Activated T-helper 2 cell treated with anti-CD3 and anti-CD28 coated beads, Interferon-gamma antibody, Interleukin-2, Interleukin-4, amounts not matched to agents 10 μg/mL and 5 μg/mL and 100 μg/mL, durations not matched to agents 14 hours and 24 hours and 36 hours (primary cell): ENCODE data around the gene CLCA1. TPM values are rescaled to one million over a fixed set of nuclear protein-coding genes. Genes with fewer than 3 reads are reported as not detected.

ENCODE experiments used
- DNase-seq: peaks from one replicate; pipeline ENCODE4 v3.0.0; 2021; ENCODE audit warnings: low spot score
- H3K27ac Mint-ChIP-seq: one replicate; pipeline ENCODE4 v1.8.0; 2021; ENCODE audit warnings: mixed read lengths
- H3K27me3 Mint-ChIP-seq: one replicate; pipeline ENCODE4 v1.8.0; 2021; ENCODE audit warnings: low read depth, mixed read lengths
- H3K36me3 Mint-ChIP-seq: one replicate; pipeline ENCODE4 v1.8.0; 2021; ENCODE audit warnings: low read depth, mixed read lengths
- H3K4me1 Mint-ChIP-seq: one replicate; pipeline ENCODE4 v1.8.0; 2021; ENCODE audit warnings: low read depth, mixed read lengths
- H3K4me3 Mint-ChIP-seq: one replicate; pipeline ENCODE4 v1.8.0; 2021; ENCODE audit warnings: low read depth, mild to moderate bottlenecking, moderate library complexity, mixed read lengths
- H3K9me3 Mint-ChIP-seq: one replicate; pipeline ENCODE4 v1.8.0; 2021; ENCODE audit warnings: mixed read lengths
- intact Hi-C: fragments of 100-400 bp; cut with micrococcal nuclease; formaldehyde crosslinking; loops from one replicate; pipeline ENCODE4 v1.15.1; 2023
- total RNA-seq: library from RNA; stranded (reverse); gene quantifications from 2 replicates; pipeline ENCODE4 v1.2.3, GENCODE V29; 2022

Gene CLCA1
- total RNA-seq, 1 donor from 2014 or later, result not detected

DNA sequence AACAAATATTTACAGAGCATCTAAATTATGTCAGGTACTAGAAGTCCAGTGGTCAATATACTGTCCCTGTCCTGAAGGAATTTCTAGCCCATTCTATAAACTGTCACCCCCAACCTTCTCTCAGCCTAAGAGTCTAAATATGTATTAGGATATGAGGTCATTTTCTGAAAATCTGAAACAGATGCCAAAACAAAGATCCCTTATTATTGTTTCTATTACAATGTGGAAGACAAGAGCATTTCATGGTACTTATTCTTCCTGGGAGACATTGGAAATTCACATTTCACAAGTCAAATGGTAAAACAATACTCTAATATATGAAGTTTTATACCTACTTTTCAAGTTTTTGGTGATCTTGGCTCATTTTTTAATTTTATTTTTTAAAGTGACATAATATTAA is 2.6 kb downstream of the CLCA1 start:
- Mint-ChIP-seq H3K9me3 (no peaks in the 10 kb centered on the region), H3K27me3 (peaks cover 9% of the 10 kb centered on the region), H3K4me3 (no peak overlapping the region), H3K27ac (no peak overlapping the region), H3K4me1 (no peaks in the 10 kb centered on the region), H3K36me3 (no peaks in the 10 kb centered on the region)
- intact Hi-C loops, result no loop called here
- DNase-seq, result no peak

GRCh38 chr1:86472152-86472551 is 3.4 kb downstream of the CLCA1 start:
- no peaks in the 10 kb centered on the region for H3K9me3 Mint-ChIP-seq
- H3K4me1 Mint-ChIP-seq, result no peaks in the 10 kb centered on the region
- H3K27me3 Mint-ChIP-seq, result peaks cover 9% of the 10 kb centered on the region
- intact Hi-C loops, result no loop called here
- no peaks in the 10 kb centered on the region for H3K36me3 Mint-ChIP-seq
- no peak overlapping the region for H3K4me3 Mint-ChIP-seq
- no peak for DNase-seq
- H3K27ac Mint-ChIP-seq, result no peak overlapping the region

GRCh38 chr1:86472767-86473166 is 4.0 kb downstream of the CLCA1 start:
- Mint-ChIP-seq H3K4me1 (no peaks in the 10 kb centered on the region), H3K9me3 (no peaks in the 10 kb centered on the region), H3K4me3 (no peak overlapping the region), H3K36me3 (no peaks in the 10 kb centered on the region), H3K27me3 (peaks cover 9% of the 10 kb centered on the region), H3K27ac (no peak overlapping the region)
- intact Hi-C loops, result no loop called here
- no peak for DNase-seq

GRCh38 chr1:86477256-86477655 is 8.5 kb downstream of the CLCA1 start:
- H3K9me3 Mint-ChIP-seq, result no peaks in the 10 kb centered on the region
- no peaks in the 10 kb centered on the region for H3K4me1 Mint-ChIP-seq
- H3K27me3 Mint-ChIP-seq, result peaks cover 7% of the 10 kb centered on the region
- no peak overlapping the region for H3K27ac Mint-ChIP-seq
- intact Hi-C loops, result no loop called here
- H3K36me3 Mint-ChIP-seq, result no peaks in the 10 kb centered on the region
- no peak overlapping the region for H3K4me3 Mint-ChIP-seq
- no peak for DNase-seq

- H3K36me3 Mint-ChIP-seq, result no peaks in the 10 kb centered on the region
- H3K4me3 Mint-ChIP-seq, result no peak overlapping the region
- no peak for DNase-seq
- no peak overlapping the region for H3K27ac Mint-ChIP-seq
- intact Hi-C loops, result no loop called here
- H3K27me3 Mint-ChIP-seq, result peaks cover 9% of the 10 kb centered on the region
- no peaks in the 10 kb centered on the region for H3K9me3 Mint-ChIP-seq
- no peaks in the 10 kb centered on the region for H3K4me1 Mint-ChIP-seq
These were observed 9.0 kb downstream of the CLCA1 start for GRCh38 chr1:86477682-86478081.

- Mint-ChIP-seq H3K4me1 (no peaks in the 10 kb centered on the region), H3K27me3 (peaks cover 9% of the 10 kb centered on the region), H3K4me3 (no peak overlapping the region), H3K27ac (no peak overlapping the region), H3K9me3 (no peaks in the 10 kb centered on the region), H3K36me3 (no peaks in the 10 kb centered on the region)
- no peak for DNase-seq
- intact Hi-C loops, result no loop called here
These were observed 9.9 kb downstream of the CLCA1 start for GRCh38 chr1:86478416-86479156.

GRCh38 chr1:86481966-86482365 is 13.2 kb downstream of the CLCA1 start:
- intact Hi-C loops, result no loop called here
- DNase-seq, result no peak
- Mint-ChIP-seq H3K4me3 (no peak overlapping the region), H3K36me3 (no peaks in the 10 kb centered on the region), H3K9me3 (no peaks in the 10 kb centered on the region), H3K4me1 (no peaks in the 10 kb centered on the region), H3K27ac (no peak overlapping the region), H3K27me3 (peaks cover 8% of the 10 kb centered on the region)

DNA sequence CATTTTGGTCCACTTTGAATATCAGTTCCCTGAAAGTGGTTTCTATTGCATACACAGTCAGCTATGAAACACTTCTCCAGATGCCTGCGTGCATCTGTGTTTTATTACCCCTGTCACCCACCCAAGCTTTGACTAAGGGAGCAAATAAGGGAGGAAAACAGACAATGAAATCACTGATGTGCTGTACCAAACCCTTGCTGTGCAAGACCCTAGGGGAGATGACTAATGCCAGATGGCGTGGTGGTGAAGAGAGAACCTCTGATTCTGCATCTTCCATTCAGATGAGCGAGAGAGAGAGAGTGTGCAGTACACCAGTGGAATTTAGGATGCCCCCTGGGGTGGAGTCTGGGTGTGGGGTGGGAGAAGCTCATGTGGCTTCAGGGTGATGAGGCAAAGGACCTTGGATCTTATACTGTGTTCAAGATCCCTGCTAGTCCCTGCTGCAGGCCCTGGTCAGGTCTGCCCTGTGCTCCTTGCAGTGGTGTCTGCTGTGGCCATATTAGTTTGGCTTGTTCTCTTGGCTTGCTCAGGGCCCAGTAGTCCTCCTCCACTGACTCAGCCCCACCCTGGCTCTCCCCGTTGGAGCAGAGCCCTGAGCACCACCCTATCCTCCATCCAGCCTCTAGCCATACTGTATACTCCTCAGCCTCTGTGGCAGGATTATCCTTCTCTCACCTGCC is 18.5 kb downstream of the CLCA1 start:
- H3K4me1 Mint-ChIP-seq, result no peaks in the 10 kb centered on the region

DNA sequence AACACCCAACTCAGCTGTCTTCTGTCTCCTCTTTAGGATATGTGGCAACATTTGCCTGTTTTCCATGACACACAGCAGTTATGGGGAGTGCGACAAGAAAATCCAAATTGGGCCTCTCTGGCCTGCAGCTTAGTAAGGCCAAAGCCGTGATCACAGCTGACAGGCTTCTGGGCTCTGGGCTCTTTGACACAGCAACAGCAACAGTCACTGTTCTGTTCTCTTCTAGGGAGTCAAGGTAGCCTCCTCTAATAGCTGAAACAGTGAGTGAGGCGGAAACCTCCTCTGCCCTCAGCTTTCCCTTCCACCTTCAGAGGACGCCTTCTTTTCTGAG is 19.0 kb downstream of the CLCA1 start:
- Mint-ChIP-seq H3K36me3 (no peaks in the 10 kb centered on the region), H3K9me3 (no peaks in the 10 kb centered on the region), H3K4me1 (no peaks in the 10 kb centered on the region), H3K4me3 (no peak overlapping the region), H3K27me3 (peaks cover 4% of the 10 kb centered on the region), H3K27ac (no peak overlapping the region)
- DNase-seq, result no peak
- intact Hi-C loops, result no loop called here

More for the DNA sequence above, 18.5 kb downstream of the CLCA1 start:
- no peak overlapping the region for H3K4me3 Mint-ChIP-seq
- no peaks in the 10 kb centered on the region for H3K9me3 Mint-ChIP-seq
- H3K36me3 Mint-ChIP-seq, result no peaks in the 10 kb centered on the region
- intact Hi-C loops, result no loop called here
- H3K27me3 Mint-ChIP-seq, result peaks cover 4% of the 10 kb centered on the region
- no peak overlapping the region for H3K27ac Mint-ChIP-seq
- DNase-seq, result no peak

DNA sequence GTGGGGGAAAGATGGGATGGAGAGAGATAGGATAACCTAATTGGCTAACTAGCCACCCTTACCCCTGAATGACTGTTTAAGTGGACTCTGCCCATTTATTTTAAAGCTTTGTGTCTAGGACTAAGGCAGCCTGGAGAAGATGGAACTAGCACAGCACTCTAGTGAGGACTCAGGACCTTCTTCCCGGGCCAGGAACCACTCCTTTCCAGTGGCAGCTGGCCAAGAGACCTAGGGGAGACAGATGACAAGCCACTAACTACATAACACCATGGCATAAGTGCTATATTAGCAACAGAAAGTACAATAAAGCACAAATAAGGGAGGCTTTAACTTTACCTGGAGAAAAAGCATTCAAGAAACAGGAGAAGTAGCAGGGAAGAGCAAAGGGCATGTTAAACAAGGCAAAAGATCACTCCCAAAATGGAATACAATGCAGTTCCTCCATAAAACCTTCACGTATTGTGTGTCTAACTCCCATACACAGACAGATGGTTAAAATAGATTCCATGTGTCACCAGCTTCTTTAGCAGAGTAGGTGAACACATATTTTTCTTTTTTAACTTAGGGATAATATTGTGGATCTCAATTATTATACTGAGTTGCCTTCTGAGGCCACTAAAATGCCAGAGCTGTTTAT is 20.6 kb downstream of the CLCA1 start:
- H3K9me3 Mint-ChIP-seq, result no peaks in the 10 kb centered on the region
- intact Hi-C loops, result no loop called here
- H3K4me3 Mint-ChIP-seq, result no peak overlapping the region
- peaks cover 5% of the 10 kb centered on the region for H3K27me3 Mint-ChIP-seq
- no peaks in the 10 kb centered on the region for H3K4me1 Mint-ChIP-seq
- H3K27ac Mint-ChIP-seq, result no peak overlapping the region
- H3K36me3 Mint-ChIP-seq, result no peaks in the 10 kb centered on the region
- DNase-seq, result no peak

GRCh38 chr1:86491171-86491950 is 22.6 kb downstream of the CLCA1 start:
- no peaks in the 10 kb centered on the region for H3K4me1 Mint-ChIP-seq
- intact Hi-C loops, result no loop called here
- no peak overlapping the region for H3K27ac Mint-ChIP-seq
- H3K9me3 Mint-ChIP-seq, result no peaks in the 10 kb centered on the region
- no peaks in the 10 kb centered on the region for H3K36me3 Mint-ChIP-seq
- H3K4me3 Mint-ChIP-seq, result no peak overlapping the region
- H3K27me3 Mint-ChIP-seq, result peaks cover 11% of the 10 kb centered on the region
- DNase-seq, result no peak

- Mint-ChIP-seq H3K9me3 (no peaks in the 10 kb centered on the region), H3K4me1 (peaks cover 14% of the 10 kb centered on the region), H3K27me3 (peaks cover 25% of the 10 kb centered on the region), H3K36me3 (no peaks in the 10 kb centered on the region), H3K4me3 (no peak overlapping the region), H3K27ac (no peak overlapping the region)
- no peak for DNase-seq
- intact Hi-C loops, result no loop called here
These were observed 29.6 kb downstream of the CLCA1 start for GRCh38 chr1:86498281-86498680.
